ENCODE data around the gene RBPJ. TPM values are rescaled to one million over a fixed set of nuclear protein-coding genes. Genes with fewer than 3 reads are reported as not detected.

Gene RBPJ
- total and polyA plus RNA-seq, 2 of the 8 experiments (the other 6 are each of a cell fraction or from before 2014, with no cell fraction given): 65.5 to 217 TPM

GRCh38 chr4:26344901-26345564, 24.2 kb downstream of the RBPJ start:
- Histone ChIP-seq H3K4me1 (replicated peaks in 1 of 4; ENCODE audit: control insufficient read depth in 3 of 4, insufficient read depth in 4 of 4, low read length in 3 of 4) (peaks cover 0 to 15% (median 5%) of the 10 kb centered on the region in 4 experiments; a peak in 5 of 7 replicates), H4K5ac (ENCODE audit: insufficient read length, low read depth, low read length) (no peak overlapping the region)
- POLR2A ChIA-PET (ENCODE audit: partially characterized antibody): interaction anchor here (0.9 to 1.5 kb wide), 5 partner anchors 9 to 72 kb away, joined by 3 to 4 read pairs (median 3); partner anchors contain the start of gene RBPJ

More at GRCh38 chr4:26344901-26345564, 24.2 kb downstream of the RBPJ start:
- no peak overlapping the region for H2AFZ ChIP-seq (ENCODE audit: low read length)
- H2BK15ac ChIP-seq (ENCODE audit: low read length): no peak overlapping the region
- H4K20me1 ChIP-seq (replicated peaks in 1 of 2; ENCODE audit: control insufficient read depth in 1 of 2, insufficient read depth in 2 of 2, low read length in 2 of 2): peaks cover 26 to 31% of the 10 kb centered on the region in 2 experiments
- H3K23me2 ChIP-seq (ENCODE audit: low read depth, low read length): no peaks in the 10 kb centered on the region
- H3K79me1 ChIP-seq (ENCODE audit: low read depth, low read length): peaks cover 2% of the 10 kb centered on the region
- H3K27ac ChIP-seq (ENCODE audit: low read depth, low read length): no peak overlapping the region
- CTCF ChIA-PET (ENCODE audit: partially characterized antibody): interaction anchor here (1.1 to 4.3 kb wide), 6 partner anchors 10 to 212 kb away, joined by 3 to 39 read pairs (median 5); no protein-coding TSS in a partner anchor
- H3K4ac ChIP-seq (replicated peaks; ENCODE audit: insufficient read length, low read depth, low read length): no peak overlapping the region
- H2BK5ac ChIP-seq (ENCODE audit: low read depth, low read length): no peak overlapping the region
- no peak overlapping the region for H2BK120ac ChIP-seq (replicated peaks; ENCODE audit: low read depth, low read length)
- H3K9me3 ChIP-seq (ENCODE audit: insufficient read depth in 2 of 2, low read depth in 1 of 2, low read length in 1 of 2): no peaks in the 10 kb centered on the region
- no peak overlapping the region for H3K9ac ChIP-seq (replicated peaks in 1 of 4; ENCODE audit: extremely low read depth in 1 of 4, low read depth in 3 of 4, low read length in 3 of 4)
- no peak overlapping the region for H3K14ac ChIP-seq (ENCODE audit: insufficient read length)
- H3K4me3 ChIP-seq (ENCODE audit: extremely low read depth in 1 of 4, insufficient read depth in 2 of 4, low read depth in 3 of 4, low read length in 4 of 4): no peak overlapping the region
- no peak overlapping the region for H3K56ac ChIP-seq (replicated peaks; ENCODE audit: insufficient read length, low read depth, low read length)
- H2BK12ac ChIP-seq (ENCODE audit: low read depth, low read length): no peak overlapping the region
- DNase-seq (ENCODE audit: low read depth in 1 of 2, low spot score in 2 of 2) (no peak), FAIRE-seq (no peak)
- no peak overlapping the region for H2BK20ac ChIP-seq (ENCODE audit: low read length)
- peaks cover 63 to 95% of the 10 kb centered on the region in 2 experiments for H3K79me2 ChIP-seq (ENCODE audit: control insufficient read depth in 1 of 2, insufficient read depth in 2 of 2, low read length in 2 of 2)
- H2AK5ac ChIP-seq (ENCODE audit: low read depth, low read length): no peak overlapping the region
- H4K91ac ChIP-seq (replicated peaks; ENCODE audit: insufficient read length, low read length): no peak overlapping the region
- H3K4me2 ChIP-seq (ENCODE audit: insufficient read depth in 1 of 2, low read depth in 2 of 2, low read length in 2 of 2): no peak overlapping the region
- 85% methylated on average over 4 of the region's 4 CpGs; no CpG with 5 or more reads in 1 of the 2 experiments for WGBS, 2 experiments (ENCODE audit: extremely low coverage in 1 of 2, insufficient coverage in 1 of 2, insufficient read length in 1 of 2, insufficient replicate concordance in 2 of 2, low coverage in 1 of 2, low lambda C conversion rate in 2 of 2, missing lambda C conversion rate in 1 of 2)
- H3K27me3 ChIP-seq (replicated peaks in 1 of 4; ENCODE audit: control insufficient read depth in 3 of 4, extremely low read depth in 1 of 4, insufficient read depth in 3 of 4, low read length in 3 of 4): no peaks in the 10 kb centered on the region
- no peak overlapping the region for H3K18ac ChIP-seq (ENCODE audit: extremely low read depth, low read length)
- H4K8ac ChIP-seq (ENCODE audit: extremely low read depth, insufficient read depth, low read length): no peak overlapping the region
- H3K23ac ChIP-seq (ENCODE audit: insufficient read length): no peak overlapping the region
- no peaks in the 10 kb centered on the region for H3K36me3 ChIP-seq (ENCODE audit: control insufficient read depth in 2 of 4, insufficient read depth in 4 of 4, low read length in 3 of 4)

Data from H1 (cell line).